ENCODE results near the gene FAF1.

FAF1 gene

DNA sequence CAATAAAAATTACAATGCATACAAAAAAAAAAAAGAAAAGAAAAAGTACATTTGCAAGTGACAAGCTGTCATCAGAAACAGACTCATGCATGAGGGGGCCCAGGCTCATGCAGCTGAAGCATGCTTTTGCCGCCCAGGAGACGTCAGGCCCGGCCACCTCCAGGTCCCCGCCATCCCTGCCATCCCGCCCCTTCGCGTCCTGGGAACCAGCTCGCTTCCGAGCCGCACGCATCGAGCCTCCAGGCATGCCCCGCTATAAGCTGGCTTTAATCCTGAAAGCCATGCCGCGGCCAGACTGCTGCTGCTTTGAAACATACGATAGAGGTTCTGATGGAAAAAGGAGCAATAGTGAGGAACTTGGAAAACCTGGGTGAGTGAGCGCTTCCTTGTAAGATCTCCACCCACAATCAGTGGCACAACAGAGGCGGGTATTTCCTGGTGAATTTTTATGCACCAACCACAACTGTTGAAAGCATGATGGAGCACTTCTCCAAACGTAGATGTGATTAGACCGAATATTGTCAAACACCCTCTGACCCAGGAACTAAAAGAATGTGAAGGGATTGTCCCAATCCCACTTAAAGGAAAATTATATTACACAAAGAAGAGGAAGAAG is 113.7 kb downstream of the FAF1 start:
- TF ChIP-seq, protein P1, sequence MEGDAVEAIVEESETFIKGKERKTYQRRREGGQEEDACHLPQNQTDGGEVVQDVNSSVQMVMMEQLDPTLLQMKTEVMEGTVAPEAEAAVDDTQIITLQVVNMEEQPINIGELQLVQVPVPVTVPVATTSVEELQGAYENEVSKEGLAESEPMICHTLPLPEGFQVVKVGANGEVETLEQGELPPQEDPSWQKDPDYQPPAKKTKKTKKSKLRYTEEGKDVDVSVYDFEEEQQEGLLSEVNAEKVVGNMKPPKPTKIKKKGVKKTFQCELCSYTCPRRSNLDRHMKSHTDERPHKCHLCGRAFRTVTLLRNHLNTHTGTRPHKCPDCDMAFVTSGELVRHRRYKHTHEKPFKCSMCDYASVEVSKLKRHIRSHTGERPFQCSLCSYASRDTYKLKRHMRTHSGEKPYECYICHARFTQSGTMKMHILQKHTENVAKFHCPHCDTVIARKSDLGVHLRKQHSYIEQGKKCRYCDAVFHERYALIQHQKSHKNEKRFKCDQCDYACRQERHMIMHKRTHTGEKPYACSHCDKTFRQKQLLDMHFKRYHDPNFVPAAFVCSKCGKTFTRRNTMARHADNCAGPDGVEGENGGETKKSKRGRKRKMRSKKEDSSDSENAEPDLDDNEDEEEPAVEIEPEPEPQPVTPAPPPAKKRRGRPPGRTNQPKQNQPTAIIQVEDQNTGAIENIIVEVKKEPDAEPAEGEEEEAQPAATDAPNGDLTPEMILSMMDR (IDR thresholded peaks at IDR 0.05; ENCODE audit: low read depth, low read length) = no peak
- DNase-seq = no peak
- Histone ChIP-seq H3K27ac (no peak overlapping the region), H3K9me3 (ENCODE audit: severe bottlenecking) (no peaks in the 10 kb centered on the region), H3K27me3 (ENCODE audit: insufficient read depth, low read depth, severe bottlenecking) (no peaks in the 10 kb centered on the region), H3K36me3 (no peaks in the 10 kb centered on the region; the same call in 1 of the 2 replicates), H3K4me3 (ENCODE audit: low read depth, low read length) (no peak overlapping the region)

DNA sequence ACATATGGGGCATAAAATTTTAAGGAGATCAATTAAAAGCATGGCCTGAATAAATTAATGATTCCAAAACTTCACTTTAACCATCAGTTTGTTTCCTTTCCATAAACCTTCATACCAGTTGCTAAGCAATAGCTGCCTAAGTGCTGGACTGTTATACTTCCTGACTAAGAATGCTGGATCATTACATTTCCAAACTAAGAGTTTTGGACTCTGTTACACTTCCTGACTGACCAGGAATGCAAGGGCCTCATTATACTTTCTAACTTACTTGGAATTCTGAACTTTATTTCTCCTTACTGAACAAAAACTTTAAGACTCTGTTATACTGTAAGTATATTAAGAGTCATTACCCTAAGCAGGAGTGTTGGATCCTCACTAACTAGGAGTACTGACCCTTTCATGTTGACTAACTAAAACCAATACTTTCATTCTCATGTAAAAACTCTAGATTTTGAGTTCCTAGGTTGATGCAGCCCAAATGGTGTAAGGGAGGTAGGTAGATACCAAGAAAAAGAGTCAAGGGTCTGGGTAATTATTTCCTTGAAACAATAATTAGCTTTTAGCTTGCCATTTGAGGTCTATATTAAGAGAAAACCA is 118.2 kb downstream of the FAF1 start:
- TF ChIP-seq, protein P1 (IDR thresholded peaks at IDR 0.05; ENCODE audit: low read depth, low read length) = no peak
- H3K27ac ChIP-seq = no peak overlapping the region
- no peak for DNase-seq

DNA sequence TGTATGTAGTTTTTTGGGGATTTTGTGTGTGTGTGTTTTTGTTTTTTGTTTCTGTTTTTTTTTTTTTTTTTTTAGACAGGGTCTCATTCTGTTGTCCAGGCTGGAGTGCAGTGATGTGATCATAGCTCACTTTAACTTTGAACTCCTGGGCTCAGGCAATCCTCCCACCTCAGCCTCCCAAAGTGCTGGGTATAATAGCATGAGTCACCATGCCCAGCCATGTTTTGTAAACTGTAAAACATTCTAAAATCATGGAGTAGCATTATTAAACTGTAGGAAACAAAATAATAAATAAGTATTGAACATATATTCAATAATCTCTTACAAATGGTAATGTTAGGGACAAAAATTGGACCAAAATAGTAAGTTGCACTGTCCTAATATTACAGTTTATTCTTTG is 124.0 kb downstream of the FAF1 start:
- TF ChIP-seq, protein P1 (IDR thresholded peaks at IDR 0.05; ENCODE audit: low read depth, low read length) = no peak
- H3K4me3 ChIP-seq (ENCODE audit: low read depth, low read length) = no peak overlapping the region
- H3K27me3 ChIP-seq (ENCODE audit: insufficient read depth, low read depth, severe bottlenecking) = no peaks in the 10 kb centered on the region
- DNase-seq = no peak
- H3K36me3 ChIP-seq = no peaks in the 10 kb centered on the region; the same call in 1 of the 2 replicates
- H3K9me3 ChIP-seq (ENCODE audit: severe bottlenecking) = no peaks in the 10 kb centered on the region
- no peak overlapping the region for H3K27ac ChIP-seq

More for the DNA sequence above, 118.2 kb downstream of the FAF1 start:
- Histone ChIP-seq H3K27me3 (ENCODE audit: insufficient read depth, low read depth, severe bottlenecking) (no peaks in the 10 kb centered on the region), H3K9me3 (ENCODE audit: severe bottlenecking) (no peaks in the 10 kb centered on the region), H3K36me3 (no peaks in the 10 kb centered on the region), H3K4me3 (ENCODE audit: low read depth, low read length) (no peak overlapping the region)

DNA sequence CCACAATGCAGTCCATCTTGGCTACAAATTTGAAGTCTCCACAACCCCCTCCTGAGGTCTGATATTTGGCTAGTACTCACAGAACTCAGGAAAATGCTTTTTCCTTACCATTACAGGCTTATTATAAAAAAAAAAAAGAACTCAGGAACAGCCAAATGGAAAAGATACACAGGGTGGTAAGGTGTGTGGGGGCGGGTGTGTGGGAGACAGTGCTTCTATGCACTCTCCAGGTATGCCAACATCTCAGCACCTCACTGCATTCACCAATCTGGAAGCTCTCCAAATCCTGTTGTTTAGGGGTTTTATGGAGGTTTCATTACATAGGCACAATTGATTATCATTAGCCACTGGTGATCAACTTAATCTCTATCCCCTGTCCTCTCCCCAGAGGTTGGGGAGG is 126.9 kb downstream of the FAF1 start:
- Histone ChIP-seq H3K4me3 (ENCODE audit: low read depth, low read length) (no peak overlapping the region), H3K9me3 (ENCODE audit: severe bottlenecking) (no peaks in the 10 kb centered on the region), H3K36me3 (no peaks in the 10 kb centered on the region; the same call in 1 of the 2 replicates), H3K27ac (no peak overlapping the region), H3K27me3 (ENCODE audit: insufficient read depth, low read depth, severe bottlenecking) (no peaks in the 10 kb centered on the region)
- TF ChIP-seq, protein P1 (IDR thresholded peaks at IDR 0.05; ENCODE audit: low read depth, low read length) = no peak
- no peak for DNase-seq

DNA sequence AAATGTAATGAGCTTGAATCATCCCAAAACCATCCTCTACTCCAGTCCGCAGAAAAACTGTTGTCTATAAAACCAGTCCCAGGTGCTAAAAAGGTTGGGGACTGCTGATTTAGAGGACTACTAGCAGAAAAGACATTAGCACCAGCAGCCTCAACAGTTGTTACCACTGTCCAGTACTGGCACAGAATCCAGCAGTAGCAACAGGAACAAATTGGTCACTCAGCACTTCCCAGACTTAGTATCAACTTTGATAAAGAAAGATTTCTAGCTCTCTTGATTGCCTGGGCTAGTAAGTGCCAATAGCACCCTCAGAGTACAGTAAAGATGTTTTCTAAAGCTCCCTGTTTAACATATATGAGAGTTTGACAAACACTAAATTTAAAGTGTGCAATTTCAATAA is 127.9 kb downstream of the FAF1 start:
- H3K27me3 ChIP-seq (ENCODE audit: insufficient read depth, low read depth, severe bottlenecking) = no peaks in the 10 kb centered on the region
- TF ChIP-seq, protein P1 (IDR thresholded peaks at IDR 0.05; ENCODE audit: low read depth, low read length) = no peak
- no peaks in the 10 kb centered on the region; the same call in 1 of the 2 replicates for H3K36me3 ChIP-seq
- no peaks in the 10 kb centered on the region for H3K9me3 ChIP-seq (ENCODE audit: severe bottlenecking)
- H3K4me3 ChIP-seq (ENCODE audit: low read depth, low read length) = no peak overlapping the region
- no peak overlapping the region for H3K27ac ChIP-seq
- DNase-seq = no peak
